Panc1 (cell line): Measurements from ENCODE around the gene ABCC12.

Source experiments
- CTCF ChIP-seq: fragments of 450-650 bp; IDR thresholded peaks from 2 replicates; pipeline ENCODE4 v1.5.1; 2017; ENCODE audit warnings: mild to moderate bottlenecking
- POLR2AphosphoS5 ChIP-seq: IDR thresholded peaks from 2 replicates; pipeline ENCODE4 v1.6.1; 2012; ENCODE audit warnings: mild to moderate bottlenecking, low read depth, low read length, moderate library complexity
- SIN3A ChIP-seq: IDR thresholded peaks from 2 replicates; pipeline ENCODE4 v1.6.1; 2012; ENCODE audit warnings: low read depth, mild to moderate bottlenecking, low read length, moderate library complexity, borderline replicate concordance; ENCODE audit not compliant: insufficient read depth
- TCF7L2 ChIP-seq: IDR thresholded peaks from 2 replicates; pipeline ENCODE4 v1.6.1; 2011; ENCODE audit warnings: mild to moderate bottlenecking, low read depth, low read length, inconsistent platforms
- TF ChIP-seq, protein P1 (sequence below), 2 experiments: IDR thresholded peaks; 2 replicates each; pipeline ENCODE4 v1.6.1; 2011 to 2012; ENCODE audit warnings: low read depth in 2 of 2, control low read depth in 1 of 2, low read length in 1 of 2, mild to moderate bottlenecking in 1 of 2, moderate library complexity in 1 of 2; ENCODE audit not compliant: insufficient read depth in 1 of 2

DNA sequence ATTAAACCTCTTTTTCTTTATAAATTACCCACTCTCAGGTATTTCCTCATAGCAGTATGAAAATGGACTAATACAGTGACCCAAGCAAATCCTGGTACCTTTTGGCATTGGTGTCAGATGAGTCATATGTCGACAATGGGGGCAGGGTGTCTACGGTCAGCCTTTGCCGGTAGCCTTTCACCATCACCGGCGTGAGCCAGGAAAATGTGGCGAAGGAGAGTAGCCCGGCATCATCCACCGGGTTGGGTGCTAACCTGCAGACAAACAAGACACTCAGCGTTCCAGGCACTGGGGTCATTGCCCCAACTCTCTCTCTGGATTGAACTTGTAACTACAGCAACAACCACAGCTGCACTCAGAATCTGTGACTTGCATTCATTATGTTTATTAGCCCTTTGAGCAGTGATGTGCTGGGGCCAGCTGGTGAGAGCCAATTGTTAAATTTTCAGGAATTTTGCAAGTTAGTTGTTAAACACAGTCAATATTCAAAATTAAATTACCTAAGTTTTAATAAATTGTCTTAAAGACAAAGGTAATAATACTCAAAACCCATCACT is 11.9 kb downstream of the ABCC12 start:
- TF ChIP-seq CTCF (no peak), SIN3A (no peak), POLR2AphosphoS5 (no peak), TCF7L2 (no peak)
- TF ChIP-seq, protein P1, sequence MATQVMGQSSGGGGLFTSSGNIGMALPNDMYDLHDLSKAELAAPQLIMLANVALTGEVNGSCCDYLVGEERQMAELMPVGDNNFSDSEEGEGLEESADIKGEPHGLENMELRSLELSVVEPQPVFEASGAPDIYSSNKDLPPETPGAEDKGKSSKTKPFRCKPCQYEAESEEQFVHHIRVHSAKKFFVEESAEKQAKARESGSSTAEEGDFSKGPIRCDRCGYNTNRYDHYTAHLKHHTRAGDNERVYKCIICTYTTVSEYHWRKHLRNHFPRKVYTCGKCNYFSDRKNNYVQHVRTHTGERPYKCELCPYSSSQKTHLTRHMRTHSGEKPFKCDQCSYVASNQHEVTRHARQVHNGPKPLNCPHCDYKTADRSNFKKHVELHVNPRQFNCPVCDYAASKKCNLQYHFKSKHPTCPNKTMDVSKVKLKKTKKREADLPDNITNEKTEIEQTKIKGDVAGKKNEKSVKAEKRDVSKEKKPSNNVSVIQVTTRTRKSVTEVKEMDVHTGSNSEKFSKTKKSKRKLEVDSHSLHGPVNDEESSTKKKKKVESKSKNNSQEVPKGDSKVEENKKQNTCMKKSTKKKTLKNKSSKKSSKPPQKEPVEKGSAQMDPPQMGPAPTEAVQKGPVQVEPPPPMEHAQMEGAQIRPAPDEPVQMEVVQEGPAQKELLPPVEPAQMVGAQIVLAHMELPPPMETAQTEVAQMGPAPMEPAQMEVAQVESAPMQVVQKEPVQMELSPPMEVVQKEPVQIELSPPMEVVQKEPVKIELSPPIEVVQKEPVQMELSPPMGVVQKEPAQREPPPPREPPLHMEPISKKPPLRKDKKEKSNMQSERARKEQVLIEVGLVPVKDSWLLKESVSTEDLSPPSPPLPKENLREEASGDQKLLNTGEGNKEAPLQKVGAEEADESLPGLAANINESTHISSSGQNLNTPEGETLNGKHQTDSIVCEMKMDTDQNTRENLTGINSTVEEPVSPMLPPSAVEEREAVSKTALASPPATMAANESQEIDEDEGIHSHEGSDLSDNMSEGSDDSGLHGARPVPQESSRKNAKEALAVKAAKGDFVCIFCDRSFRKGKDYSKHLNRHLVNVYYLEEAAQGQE (IDR thresholded peaks at IDR 0.05; ENCODE audit: insufficient read depth in 1 of 2, low read depth in 2 of 2, low read length in 1 of 2) = no peak
